Pancreas (tissue), 10 donors: ENCODE data around the gene NUDT13. TPM values are rescaled to one million over a fixed set of nuclear protein-coding genes. Genes with fewer than 3 reads are reported as not detected.
A peak's percentile ranks its signal among the peaks of the same experiment; 100 is the strongest.

Experiments used
- ATAC-seq, 4 donors: fragments of 200-7000 bp; cut with Tn5 transposase; one replicate each; pipeline versions ENCODE4 v1.8.0 to v1.9.1; 2020; ENCODE audit warnings: mild to moderate bottlenecking in 4 of 4, moderate library complexity in 4 of 4
- DNase-seq, 6 donors: peaks; one replicate each; pipeline ENCODE4 v3.0.0-alpha.2; 2020
- FAIRE-seq: peaks from 2 replicates; lab custom pipeline; 2012; peaks lifted over from hg19 to GRCh38; lab: Jason Lieb, UNC
- H3K27ac ChIP-seq, 4 donors: fragments of 200-600 bp; sonication (generic); 1 replicate in 3 of 4; 2 replicates in 1 of 4; pipeline versions ENCODE4 v1.5.0 to v1.8.0; 2020
- H3K27me3 ChIP-seq, 4 donors: fragments of 200-600 bp; one replicate each; pipeline ENCODE4 v1.8.0; 2021
- H3K36me3 ChIP-seq, 3 donors: fragments of 200-600 bp; sonication (generic) in 1 of 3; one replicate each; pipeline versions ENCODE4 v1.5.0 to v1.8.0; 2020 to 2021
- H3K4me1 ChIP-seq, 3 donors: fragments of 200-600 bp; one replicate each; pipeline ENCODE4 v1.8.0; 2021
- H3K4me3 ChIP-seq, 4 donors: fragments of 200-600 bp; sonication (generic) in 2 of 4; one replicate each; pipeline versions ENCODE4 v1.5.0 to v1.8.0; 2020 to 2021
- H3K9me3 ChIP-seq, 4 donors: fragments of 200-600 bp; one replicate each; pipeline ENCODE4 v1.8.0; 2021
- CTCF ChIP-seq, 4 donors: fragments of 200-600 bp; sonication (generic) in 3 of 4; IDR thresholded peaks; one replicate each; pipeline versions ENCODE4 v1.5.0 to v1.8.0; 2021; ENCODE audit warnings: antibody characterized with exemption in 4 of 4
- WGBS, 2 donors: extraction: QIAGEN DNeasy Blood & Tissue Kit; methylation state at CpG; one replicate each; pipeline ENCODE4 v1.1.7; 2013; 5-methylcytosine and 5-hydroxymethylcytosine counted together
- intact Hi-C, 3 donors: fragments of 100-400 bp; cut with DNase I; formaldehyde crosslinking; loops; one replicate each; pipeline versions ENCODE4 v1.11.1 to v1.14.2; 2022
- polyA plus RNA-seq, 2 donors: library from polyadenylated mRNA; stranded (reverse); fragments of 200-250 nt; gene quantifications; one replicate each; pipeline ENCODE4 v1.2.3, GENCODE V29; 2013
- total RNA-seq, 6 donors: library from RNA; stranded (reverse); fragmentation: NEBNext Ultra II Directional in 4 of 6; extraction: Animal tissue kit (Norgen Biotek cat#: 25700) in 4 of 6; gene quantifications; one replicate each; pipeline versions ENCODE4 v1.2.1 to v1.2.4, GENCODE V29; 2021 to 2023
- donor health status: healthy with polysubstance abuse.
- donor health status: DM: no; HTN: no; CAD: no; lungs with moderate emphysema.
- donor health status: DM: no; HTN: no; CAD: no.
- donor health status: control.
- donor health status: control.
- donor health status: Bipolar disorder and iron deficiency.
- donor health status: DM: yes; HTN: yes; CAD: no.
- donor health status: DM: no; HTN: no; CAD: no.
- donor health status: DM: no; HTN: no; CAD: no.
- donor health status: DM: yes; HTN: yes; CAD: no.

NUDT13 gene
- total and polyA plus RNA-seq, 8 donors: 0.95 to 2.4 (median 1.3) TPM

- no peak for ATAC-seq
- H3K27ac ChIP-seq: peak overlapping the region in 2 of 4 donors; percentile 95 to 99
- intact Hi-C loops: no loop called here
- no peaks in the 10 kb centered on the region for H3K27me3 ChIP-seq
- H3K4me1 ChIP-seq: peaks cover 0 to 24% (median 8%) of the 10 kb centered on the region in 3 donors
- no peaks in the 10 kb centered on the region for H3K36me3 ChIP-seq
- H3K4me3 ChIP-seq: peak overlapping the region in 1 of 4 donors; percentile 62
- no peaks in the 10 kb centered on the region for H3K9me3 ChIP-seq
- no peak for DNase-seq
- 41 to 50% methylated on average over 2 of the region's 2 CpGs for WGBS, 2 donors
- no peak for TF ChIP-seq CTCF (IDR thresholded peaks at IDR 0.05)
- FAIRE-seq: no peak
Measured at GRCh38 chr10:73093922-73094850, 16.1 kb upstream of the NUDT13 start.

GRCh38 chr10:73094986-73095480, 15.2 kb upstream of the NUDT13 start:
- H3K27ac ChIP-seq: peak overlapping the region in 2 of 4 donors; percentile 95 to 99
- no peak for ATAC-seq
- no peak for TF ChIP-seq CTCF (IDR thresholded peaks at IDR 0.05)
- 5 to 6% methylated on average over 5 of the region's 5 CpGs for WGBS, 2 donors
- FAIRE-seq: no peak
- no peak for DNase-seq
- peaks cover 0 to 22% (median 8%) of the 10 kb centered on the region in 3 donors for H3K4me1 ChIP-seq
- no peaks in the 10 kb centered on the region for H3K36me3 ChIP-seq
- no peaks in the 10 kb centered on the region for H3K9me3 ChIP-seq
- intact Hi-C loops: no loop called here
- peak overlapping the region; percentile 42 to 80 (median 68) for H3K4me3 ChIP-seq
- H3K27me3 ChIP-seq: no peaks in the 10 kb centered on the region

- peak in 2 of 6 donors; percentile 33 to 66 for DNase-seq
- Histone ChIP-seq H3K36me3 (no peaks in the 10 kb centered on the region), H3K27me3 (no peaks in the 10 kb centered on the region), H3K9me3 (no peaks in the 10 kb centered on the region), H3K4me3 (peak overlapping the region; percentile 42 to 80 (median 68)), H3K27ac (peak overlapping the region; percentile 66 to 99 (median 88)), H3K4me1 (peaks cover 0 to 22% (median 8%) of the 10 kb centered on the region in 3 donors)
- WGBS, 2 donors: 0 to 1% methylated on average over 14 of the region's 14 CpGs
- TF ChIP-seq CTCF (IDR thresholded peaks at IDR 0.05): no peak
- intact Hi-C loops: no loop called here
- FAIRE-seq: no peak
- ATAC-seq: peak in 3 of 4 donors; percentile 0 to 29 (median 4)
Measured at GRCh38 chr10:73095481-73096021, 14.7 kb upstream of the NUDT13 start.

GRCh38 chr10:73096041-73096448, 14.2 kb upstream of the NUDT13 start:
- H3K9me3 ChIP-seq: no peaks in the 10 kb centered on the region
- FAIRE-seq (no peak), DNase-seq (peak; percentile 50 to 86 (median 68)), ATAC-seq (peak; percentile 44 to 72 (median 62))
- peak overlapping the region; percentile 42 to 80 (median 68) for H3K4me3 ChIP-seq
- intact Hi-C loops: no loop called here
- H3K4me1 ChIP-seq: peaks cover 0 to 22% (median 8%) of the 10 kb centered on the region in 3 donors
- peak overlapping the region; percentile 66 to 99 (median 88) for H3K27ac ChIP-seq
- 0% methylated on average over 29 of the region's 29 CpGs for WGBS, 2 donors
- no peak for TF ChIP-seq CTCF (IDR thresholded peaks at IDR 0.05)
- H3K36me3 ChIP-seq: no peaks in the 10 kb centered on the region
- H3K27me3 ChIP-seq: no peaks in the 10 kb centered on the region
